HepG2 (cell line): ENCODE results near the gene ATP6V1C2. TPM values are rescaled to one million over a fixed set of nuclear protein-coding genes. Genes with fewer than 3 reads are reported as not detected.
A peak's percentile ranks its signal among the peaks of the same experiment; 100 is the strongest.

Experiments used
- ARNTL ChIP-seq: sonication (generic); formaldehyde crosslinking; IDR thresholded peaks from 2 replicates; pipeline ENCODE4 v1.4.0; 2020; ENCODE audit warnings: mild to moderate bottlenecking, missing genetic modification reagents
- HMGA1 ChIP-seq: sonication (generic); formaldehyde crosslinking; conservative IDR thresholded peaks from 2 replicates; pipeline ENCODE4 v1.4.0; 2020; ENCODE audit warnings: missing genetic modification reagents
- KAT7 ChIP-seq: IDR thresholded peaks from 2 replicates; pipeline ENCODE4 v1.6.1; 2018; ENCODE audit warnings: borderline replicate concordance, missing compliant biosample characterization
- MBNL3 ChIP-seq: fragments of 250-450 bp; sonication (Bioruptor Pico); conservative IDR thresholded peaks from 2 replicates; pipeline ENCODE4 v1.8.0; 2022; ENCODE audit warnings: mild to moderate bottlenecking, inconsistent platforms
- NCOR1 ChIP-seq: fragments of 200-600 bp; sonication (generic); IDR thresholded peaks from 2 replicates; pipeline ENCODE4 v1.7.0; 2017; ENCODE audit warnings: antibody characterized with exemption, low read length, borderline replicate concordance
- SP5 ChIP-seq: IDR thresholded peaks from 2 replicates; pipeline ENCODE4 v1.6.1; 2016; ENCODE audit warnings: low read depth, borderline replicate concordance
- TCF7 ChIP-seq: sonication (generic); IDR thresholded peaks from 2 replicates; pipeline ENCODE4 v1.6.1; 2016; ENCODE audit warnings: antibody characterized with exemption, low read depth
- TGIF2 ChIP-seq: IDR thresholded peaks from 2 replicates; pipeline ENCODE4 v1.6.1; 2016; ENCODE audit warnings: control low read depth, missing compliant biosample characterization
- ZBTB38 ChIP-seq: sonication (generic); formaldehyde crosslinking; IDR thresholded peaks from 2 replicates; pipeline ENCODE4 v1.5.1; 2020; ENCODE audit warnings: mild to moderate bottlenecking, missing genetic modification reagents
- ZFY ChIP-seq: sonication (generic); formaldehyde crosslinking; IDR thresholded peaks from 2 replicates; pipeline ENCODE4 v1.4.0; 2020; ENCODE audit warnings: missing genetic modification reagents
- ZNF205 ChIP-seq: IDR thresholded peaks from 2 replicates; pipeline ENCODE4 v1.6.1; 2018; ENCODE audit warnings: missing biosample characterization, missing genetic modification reagents
- ZNF207 ChIP-seq: fragments of 450-650 bp; IDR thresholded peaks from 2 replicates; pipeline ENCODE4 v1.6.1; 2016; ENCODE audit warnings: antibody characterized with exemption, borderline replicate concordance
- ZNF335 ChIP-seq: sonication (generic); formaldehyde crosslinking; IDR thresholded peaks from 2 replicates; pipeline ENCODE4 v1.4.0; 2020; ENCODE audit warnings: missing genetic modification reagents
- ZNF34 ChIP-seq: sonication (generic); formaldehyde crosslinking; IDR thresholded peaks from 2 replicates; pipeline ENCODE4 v1.4.0; 2020; ENCODE audit warnings: mild to moderate bottlenecking, missing genetic modification reagents, borderline replicate concordance
- ZNF776 ChIP-seq: sonication (generic); formaldehyde crosslinking; IDR thresholded peaks from 2 replicates; pipeline ENCODE4 v1.4.0; 2020; ENCODE audit warnings: mild to moderate bottlenecking, missing genetic modification reagents
- ZNF850 ChIP-seq: sonication (generic); formaldehyde crosslinking; conservative IDR thresholded peaks from 2 replicates; pipeline ENCODE4 v1.9.0; 2021; ENCODE audit warnings: mild to moderate bottlenecking, missing genetic modification reagents
- ZSCAN21 ChIP-seq: sonication (generic); formaldehyde crosslinking; IDR thresholded peaks from 2 replicates; pipeline ENCODE4 v1.8.0; 2022; ENCODE audit warnings: mild to moderate bottlenecking, missing genetic modification reagents, moderate library complexity, borderline replicate concordance
- polyA plus RNA-seq, 8 experiments: library from polyadenylated mRNA; depleted of rRNA in 3 of 8; stranded (reverse) in 7 of 8; unstranded in 1 of 8; fragments of >200 nt; fragmentation: Illumina TruSeq in 4 of 8; extraction: Trizol in 4 of 8; gene quantifications; 2 replicates each; pipeline versions ENCODE4 v1.2.1 to v1.2.3, GENCODE V29; 2011 to 2016; ENCODE audit warnings: low read depth in 4 of 8, missing spikeins in 1 of 8, mixed read lengths in 1 of 8; ENCODE audit not compliant: insufficient read depth in 1 of 8
- total RNA-seq, 5 experiments: library from RNA; depleted of rRNA; stranded (reverse); fragments of >200 nt; fragmentation: Illumina TruSeq; extraction: Trizol; gene quantifications; 2 replicates each; pipeline ENCODE4 v1.2.3, GENCODE V29; 2016; ENCODE audit warnings: low read depth in 1 of 5
- TF ChIP-seq, protein P1 (sequence below): IDR thresholded peaks from 2 replicates; pipeline ENCODE4 v1.6.1; 2016; ENCODE audit warnings: low read depth
- TF ChIP-seq, protein P2 (sequence below): sonication (generic); formaldehyde crosslinking; IDR thresholded peaks from 2 replicates; pipeline ENCODE4 v1.5.0; 2020; ENCODE audit warnings: mild to moderate bottlenecking, missing genetic modification reagents
- TF ChIP-seq, protein P3 (sequence below): sonication (generic); formaldehyde crosslinking; IDR thresholded peaks from 2 replicates; pipeline ENCODE4 v1.4.0; 2020; ENCODE audit warnings: missing genetic modification reagents
- TF ChIP-seq, protein P4 (sequence below): sonication (generic); formaldehyde crosslinking; IDR thresholded peaks from 2 replicates; pipeline ENCODE4 v1.5.1; 2020; ENCODE audit warnings: mild to moderate bottlenecking, moderate library complexity, missing genetic modification reagents
- TF ChIP-seq, protein P5 (sequence below): sonication (generic); formaldehyde crosslinking; IDR thresholded peaks from 2 replicates; pipeline ENCODE4 v1.5.0; 2020; ENCODE audit warnings: missing genetic modification reagents

Gene ATP6V1C2
- total and polyA plus RNA-seq, 2 of the 13 experiments (the other 11 are each of a cell fraction or from before 2014, with no cell fraction given): 0.04 to 0.29 TPM

DNA sequence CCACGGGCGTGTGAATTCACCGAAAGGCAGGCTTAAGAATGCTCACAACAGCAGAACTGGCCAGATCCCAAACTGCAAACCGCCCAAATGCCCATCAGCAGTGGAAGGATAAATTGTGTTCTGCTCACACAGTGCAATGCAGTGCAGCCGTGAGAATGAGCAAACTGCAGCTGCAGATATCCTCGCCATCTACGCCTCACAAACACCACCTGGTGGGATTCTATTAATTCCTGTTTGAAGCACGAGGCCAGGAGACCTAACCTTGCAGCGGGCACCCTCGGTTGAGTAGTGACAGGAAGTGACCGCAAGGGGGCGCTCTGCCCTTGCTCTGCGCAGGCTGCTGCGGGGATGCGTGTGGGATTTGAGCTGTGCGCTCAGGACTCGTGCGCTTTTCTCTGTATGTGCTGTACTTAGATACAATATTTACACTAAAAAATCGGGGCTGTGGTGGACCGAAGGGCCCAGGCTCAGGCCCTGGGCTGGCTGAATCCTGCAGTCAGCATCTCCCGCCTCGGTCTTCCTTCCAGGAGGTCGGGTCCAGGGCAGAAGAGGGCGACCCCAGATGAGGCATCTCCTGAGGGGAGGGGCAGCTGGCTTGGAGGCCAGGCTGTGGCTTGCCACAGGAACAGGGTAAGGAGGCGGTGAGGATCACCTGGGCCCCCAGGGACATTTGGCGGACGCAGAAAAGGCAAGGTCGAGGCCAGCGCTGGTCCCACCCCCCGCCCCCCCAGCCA lies 110.9 kb downstream of the ATP6V1C2 start (continued):
- TF ChIP-seq ZNF205 (CRISPR knock-in tag) (no peak; the same call in 1 of the 2 replicates), ZSCAN21 (CRISPR knock-in tag) (peak; percentile 39; the same call in 1 of the 2 replicates), TGIF2 (CRISPR knock-in tag) (no peak), MBNL3 (no peak), SP5 (no peak), TCF7 (no peak), ZFY (peak; percentile 33; the same call in 1 of the 2 replicates), ZNF34 (CRISPR knock-in tag) (no peak), NCOR1 (no peak), ZNF335 (CRISPR knock-in tag) (no peak), ZNF850 (CRISPR knock-in tag) (no peak), ZNF207 (no peak), ZNF776 (CRISPR knock-in tag) (no peak), HMGA1 (CRISPR knock-in tag) (no peak), KAT7 (CRISPR knock-in tag) (no peak), ZBTB38 (CRISPR knock-in tag) (no peak), ARNTL (CRISPR knock-in tag) (no peak)
- TF ChIP-seq, protein P1, sequence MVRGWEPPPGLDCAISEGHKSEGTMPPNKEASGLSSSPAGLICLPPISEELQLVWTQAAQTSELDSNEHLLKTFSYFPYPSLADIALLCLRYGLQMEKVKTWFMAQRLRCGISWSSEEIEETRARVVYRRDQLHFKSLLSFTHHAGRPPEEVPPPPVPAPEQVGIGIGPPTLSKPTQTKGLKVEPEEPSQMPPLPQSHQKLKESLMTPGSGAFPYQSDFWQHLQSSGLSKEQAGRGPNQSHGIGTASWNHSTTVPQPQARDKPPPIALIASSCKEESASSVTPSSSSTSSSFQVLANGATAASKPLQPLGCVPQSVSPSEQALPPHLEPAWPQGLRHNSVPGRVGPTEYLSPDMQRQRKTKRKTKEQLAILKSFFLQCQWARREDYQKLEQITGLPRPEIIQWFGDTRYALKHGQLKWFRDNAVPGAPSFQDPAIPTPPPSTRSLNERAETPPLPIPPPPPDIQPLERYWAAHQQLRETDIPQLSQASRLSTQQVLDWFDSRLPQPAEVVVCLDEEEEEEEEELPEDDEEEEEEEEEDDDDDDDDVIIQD: peak; percentile 51; the same call in 1 of the 2 replicates
- TF ChIP-seq, protein P2, sequence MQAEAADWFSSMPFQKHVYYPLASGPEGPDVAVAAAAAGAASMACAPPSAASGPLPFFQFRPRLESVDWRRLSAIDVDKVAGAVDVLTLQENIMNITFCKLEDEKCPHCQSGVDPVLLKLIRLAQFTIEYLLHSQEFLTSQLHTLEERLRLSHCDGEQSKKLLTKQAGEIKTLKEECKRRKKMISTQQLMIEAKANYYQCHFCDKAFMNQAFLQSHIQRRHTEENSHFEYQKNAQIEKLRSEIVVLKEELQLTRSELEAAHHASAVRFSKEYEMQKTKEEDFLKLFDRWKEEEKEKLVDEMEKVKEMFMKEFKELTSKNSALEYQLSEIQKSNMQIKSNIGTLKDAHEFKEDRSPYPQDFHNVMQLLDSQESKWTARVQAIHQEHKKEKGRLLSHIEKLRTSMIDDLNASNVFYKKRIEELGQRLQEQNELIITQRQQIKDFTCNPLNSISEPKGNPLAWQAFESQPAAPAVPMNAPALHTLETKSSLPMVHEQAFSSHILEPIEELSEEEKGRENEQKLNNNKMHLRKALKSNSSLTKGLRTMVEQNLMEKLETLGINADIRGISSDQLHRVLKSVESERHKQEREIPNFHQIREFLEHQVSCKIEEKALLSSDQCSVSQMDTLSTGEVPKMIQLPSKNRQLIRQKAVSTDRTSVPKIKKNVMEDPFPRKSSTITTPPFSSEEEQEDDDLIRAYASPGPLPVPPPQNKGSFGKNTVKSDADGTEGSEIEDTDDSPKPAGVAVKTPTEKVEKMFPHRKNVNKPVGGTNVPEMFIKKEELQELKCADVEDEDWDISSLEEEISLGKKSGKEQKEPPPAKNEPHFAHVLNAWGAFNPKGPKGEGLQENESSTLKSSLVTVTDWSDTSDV (CRISPR knock-in tag): no peak
- TF ChIP-seq, protein P3, sequence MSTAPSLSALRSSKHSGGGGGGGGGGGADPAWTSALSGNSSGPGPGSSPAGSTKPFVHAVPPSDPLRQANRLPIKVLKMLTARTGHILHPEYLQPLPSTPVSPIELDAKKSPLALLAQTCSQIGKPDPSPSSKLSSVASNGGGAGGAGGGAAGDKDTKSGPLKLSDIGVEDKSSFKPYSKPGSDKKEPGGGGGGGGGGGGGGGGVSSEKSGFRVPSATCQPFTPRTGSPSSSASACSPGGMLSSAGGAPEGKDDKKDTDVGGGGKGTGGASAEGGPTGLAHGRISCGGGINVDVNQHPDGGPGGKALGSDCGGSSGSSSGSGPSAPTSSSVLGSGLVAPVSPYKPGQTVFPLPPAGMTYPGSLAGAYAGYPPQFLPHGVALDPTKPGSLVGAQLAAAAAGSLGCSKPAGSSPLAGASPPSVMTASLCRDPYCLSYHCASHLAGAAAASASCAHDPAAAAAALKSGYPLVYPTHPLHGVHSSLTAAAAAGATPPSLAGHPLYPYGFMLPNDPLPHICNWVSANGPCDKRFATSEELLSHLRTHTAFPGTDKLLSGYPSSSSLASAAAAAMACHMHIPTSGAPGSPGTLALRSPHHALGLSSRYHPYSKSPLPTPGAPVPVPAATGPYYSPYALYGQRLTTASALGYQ (CRISPR knock-in tag): no peak
- TF ChIP-seq, protein P4, sequence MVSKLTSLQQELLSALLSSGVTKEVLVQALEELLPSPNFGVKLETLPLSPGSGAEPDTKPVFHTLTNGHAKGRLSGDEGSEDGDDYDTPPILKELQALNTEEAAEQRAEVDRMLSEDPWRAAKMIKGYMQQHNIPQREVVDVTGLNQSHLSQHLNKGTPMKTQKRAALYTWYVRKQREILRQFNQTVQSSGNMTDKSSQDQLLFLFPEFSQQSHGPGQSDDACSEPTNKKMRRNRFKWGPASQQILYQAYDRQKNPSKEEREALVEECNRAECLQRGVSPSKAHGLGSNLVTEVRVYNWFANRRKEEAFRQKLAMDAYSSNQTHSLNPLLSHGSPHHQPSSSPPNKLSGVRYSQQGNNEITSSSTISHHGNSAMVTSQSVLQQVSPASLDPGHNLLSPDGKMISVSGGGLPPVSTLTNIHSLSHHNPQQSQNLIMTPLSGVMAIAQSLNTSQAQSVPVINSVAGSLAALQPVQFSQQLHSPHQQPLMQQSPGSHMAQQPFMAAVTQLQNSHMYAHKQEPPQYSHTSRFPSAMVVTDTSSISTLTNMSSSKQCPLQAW (CRISPR knock-in tag): peak; percentile 33; the same call in 1 of the 2 replicates
- TF ChIP-seq, protein P5, sequence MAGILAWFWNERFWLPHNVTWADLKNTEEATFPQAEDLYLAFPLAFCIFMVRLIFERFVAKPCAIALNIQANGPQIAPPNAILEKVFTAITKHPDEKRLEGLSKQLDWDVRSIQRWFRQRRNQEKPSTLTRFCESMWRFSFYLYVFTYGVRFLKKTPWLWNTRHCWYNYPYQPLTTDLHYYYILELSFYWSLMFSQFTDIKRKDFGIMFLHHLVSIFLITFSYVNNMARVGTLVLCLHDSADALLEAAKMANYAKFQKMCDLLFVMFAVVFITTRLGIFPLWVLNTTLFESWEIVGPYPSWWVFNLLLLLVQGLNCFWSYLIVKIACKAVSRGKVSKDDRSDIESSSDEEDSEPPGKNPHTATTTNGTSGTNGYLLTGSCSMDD (CRISPR knock-in tag): no peak
